Peyer's patch (tissue), 4 donors: ENCODE data around the gene ASPHD1. TPM values are rescaled to one million over a fixed set of nuclear protein-coding genes. Genes with fewer than 3 reads are reported as not detected.
"Not testable (repeated sequence)": the region's sequence is repeated elsewhere in the genome, so short reads cannot be mapped to it uniquely, and the experiment has no call there.

Experiments
- DNase-seq, 3 donors: peaks; one replicate each; pipeline ENCODE4 v3.0.0-alpha.2; 2017 to 2019
- H3K27ac ChIP-seq, 4 donors: fragments of 200-600 bp; sonication (generic); one replicate each; pipeline ENCODE4 v1.5.1; 2016 to 2019
- H3K27me3 ChIP-seq, 2 donors: fragments of 200-600 bp; sonication (generic); one replicate each; pipeline ENCODE4 v1.5.1; 2019
- H3K36me3 ChIP-seq, 3 donors: fragments of 200-600 bp; sonication (generic); one replicate each; pipeline ENCODE4 v1.5.1; 2016 to 2019
- H3K4me1 ChIP-seq, 4 donors: fragments of 200-600 bp; sonication (generic); one replicate each; pipeline ENCODE4 v1.5.1; 2016 to 2019
- H3K4me3 ChIP-seq, 4 donors: fragments of 200-600 bp; sonication (generic); 1 replicate in 3 of 4; 2 replicates in 1 of 4; pipeline ENCODE4 v1.5.1; 2016 to 2019; ENCODE audit warnings: mild to moderate bottlenecking in 1 of 4
- H3K9me3 ChIP-seq, 4 donors: fragments of 200-600 bp; sonication (generic); one replicate each; pipeline ENCODE4 v1.5.1; 2016 to 2019; ENCODE audit warnings: mild to moderate bottlenecking in 1 of 4
- POLR2A ChIP-seq, 2 donors: fragments of 450-650 bp; IDR thresholded peaks; one replicate each; pipeline ENCODE4 v1.5.1; 2017; ENCODE audit warnings: antibody characterized with exemption in 2 of 2, mild to moderate bottlenecking in 2 of 2, moderate library complexity in 2 of 2
- total RNA-seq, 4 donors: library from RNA; depleted of rRNA; stranded (reverse); fragments of >200 nt; gene quantifications; one replicate each; pipeline ENCODE4 v1.1.0, GENCODE V29; 2016
- TF ChIP-seq, protein P1 (sequence below), 6 experiments: fragments of 450-650 bp in 4 of 6; fragments of 200-600 bp in 2 of 6; sonication (generic) in 1 of 6; IDR thresholded peaks; one replicate each; pipeline ENCODE4 v1.5.1; 2017 to 2019; ENCODE audit warnings: antibody characterized with exemption in 6 of 6, mild to moderate bottlenecking in 3 of 6, moderate library complexity in 1 of 6

Gene ASPHD1
- total RNA-seq, 4 donors from 2014 or later: 0.53 TPM; not detected in 3

DNA sequence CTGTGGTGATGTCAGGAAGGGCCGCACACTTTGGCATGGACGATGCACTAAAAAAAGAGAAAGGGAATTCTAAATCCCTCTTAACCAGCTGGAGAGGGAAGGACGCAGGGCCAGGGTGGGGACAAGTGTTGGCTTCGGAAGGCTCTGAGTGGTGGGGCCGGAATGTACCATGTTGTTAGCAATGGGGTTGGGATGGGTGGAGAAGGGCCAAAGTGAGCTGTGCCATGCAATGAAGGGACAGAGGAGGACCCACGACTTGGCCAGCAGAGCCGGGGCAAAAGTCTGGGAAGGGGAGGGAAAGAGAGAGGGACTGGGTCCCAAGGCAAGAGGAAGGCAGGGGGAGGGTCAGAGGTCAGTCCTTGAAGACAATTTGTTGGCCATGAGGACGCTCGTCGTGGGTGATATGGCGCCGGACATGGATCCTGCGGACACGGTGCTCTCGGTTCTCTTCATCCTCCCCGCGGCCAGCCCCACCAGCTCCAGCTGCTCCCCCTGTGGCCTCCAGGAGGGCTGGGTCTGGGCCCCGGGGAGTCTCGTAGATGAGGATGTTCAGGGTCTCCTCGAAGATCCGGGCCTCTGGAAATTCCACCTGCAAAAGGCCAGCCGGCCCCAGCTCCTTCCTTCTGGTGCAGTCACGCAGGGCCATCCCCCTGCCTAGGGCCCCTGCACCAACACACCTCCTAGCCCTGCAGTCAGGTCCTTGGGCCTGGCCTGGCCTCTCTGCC is 6.4 kb downstream of the ASPHD1 start:
- no peak for DNase-seq
- no peak for TF ChIP-seq POLR2A (IDR thresholded peaks at IDR 0.05)
- TF ChIP-seq, protein P1, sequence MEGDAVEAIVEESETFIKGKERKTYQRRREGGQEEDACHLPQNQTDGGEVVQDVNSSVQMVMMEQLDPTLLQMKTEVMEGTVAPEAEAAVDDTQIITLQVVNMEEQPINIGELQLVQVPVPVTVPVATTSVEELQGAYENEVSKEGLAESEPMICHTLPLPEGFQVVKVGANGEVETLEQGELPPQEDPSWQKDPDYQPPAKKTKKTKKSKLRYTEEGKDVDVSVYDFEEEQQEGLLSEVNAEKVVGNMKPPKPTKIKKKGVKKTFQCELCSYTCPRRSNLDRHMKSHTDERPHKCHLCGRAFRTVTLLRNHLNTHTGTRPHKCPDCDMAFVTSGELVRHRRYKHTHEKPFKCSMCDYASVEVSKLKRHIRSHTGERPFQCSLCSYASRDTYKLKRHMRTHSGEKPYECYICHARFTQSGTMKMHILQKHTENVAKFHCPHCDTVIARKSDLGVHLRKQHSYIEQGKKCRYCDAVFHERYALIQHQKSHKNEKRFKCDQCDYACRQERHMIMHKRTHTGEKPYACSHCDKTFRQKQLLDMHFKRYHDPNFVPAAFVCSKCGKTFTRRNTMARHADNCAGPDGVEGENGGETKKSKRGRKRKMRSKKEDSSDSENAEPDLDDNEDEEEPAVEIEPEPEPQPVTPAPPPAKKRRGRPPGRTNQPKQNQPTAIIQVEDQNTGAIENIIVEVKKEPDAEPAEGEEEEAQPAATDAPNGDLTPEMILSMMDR (IDR thresholded peaks at IDR 0.05): no peak
- Histone ChIP-seq H3K36me3 (no peaks in the 10 kb centered on the region), H3K27me3 (no peaks in the 10 kb centered on the region), H3K4me1 (no peaks in the 10 kb centered on the region), H3K4me3 (no peak overlapping the region), H3K9me3 (no peaks in the 10 kb centered on the region), H3K27ac (no peak overlapping the region)

DNA sequence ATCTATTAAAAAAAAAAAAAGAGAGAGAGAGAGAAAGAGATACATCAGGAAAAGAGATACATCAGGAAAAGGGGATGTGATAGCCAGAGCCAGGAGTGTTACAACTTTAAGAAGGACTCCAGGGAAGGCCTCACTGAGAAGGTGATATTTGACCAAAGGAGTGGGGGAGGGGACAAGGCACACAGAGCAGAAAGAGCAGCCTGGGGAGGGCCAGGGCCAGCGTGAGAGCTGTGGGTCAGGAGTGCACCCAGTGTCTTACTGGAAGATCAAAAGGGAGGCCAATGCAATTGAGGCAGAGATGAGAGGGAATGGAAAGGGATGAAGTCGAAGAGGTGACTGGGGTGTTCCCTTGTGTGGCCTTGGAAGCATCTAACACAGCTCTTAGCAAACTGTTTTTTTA is 7.7 kb downstream of the ASPHD1 start:
- TF ChIP-seq, protein P1 (IDR thresholded peaks at IDR 0.05): no peak
- TF ChIP-seq POLR2A (IDR thresholded peaks at IDR 0.05): no peak
- no peak for DNase-seq
- no peaks in the 10 kb centered on the region for H3K36me3 ChIP-seq
- H3K4me1 ChIP-seq: no peaks in the 10 kb centered on the region
- H3K27ac ChIP-seq: no peak overlapping the region
- no peaks in the 10 kb centered on the region for H3K9me3 ChIP-seq
- no peak overlapping the region for H3K4me3 ChIP-seq
- H3K27me3 ChIP-seq: no peaks in the 10 kb centered on the region

DNA sequence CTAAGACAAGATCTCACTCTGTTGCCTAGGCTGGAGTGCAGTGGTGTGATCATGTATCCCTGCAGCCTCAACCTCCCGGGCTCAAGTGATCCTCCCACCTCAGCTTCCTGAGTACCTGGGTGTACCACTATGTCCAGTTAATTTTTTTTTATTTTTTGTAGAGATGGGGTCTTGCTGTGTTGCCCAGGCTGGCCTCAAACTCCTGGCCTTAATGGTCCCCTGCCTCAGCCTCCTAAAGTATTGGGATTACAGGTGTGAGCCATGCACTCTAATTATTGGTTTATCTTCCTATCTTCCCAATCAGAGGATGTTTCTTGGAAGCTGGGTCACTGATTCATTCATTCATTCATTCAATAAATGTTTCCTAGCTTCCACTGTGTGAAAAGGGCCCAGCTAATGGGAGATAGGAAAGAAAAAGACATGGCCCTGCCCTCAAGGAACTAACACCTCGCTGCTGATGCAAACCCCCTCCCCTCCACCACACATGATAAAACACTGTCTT is 8.5 kb downstream of the ASPHD1 start:
- Histone ChIP-seq H3K27ac (no peak overlapping the region), H3K9me3 (no peaks in the 10 kb centered on the region), H3K4me3 (no peak overlapping the region), H3K27me3 (no peaks in the 10 kb centered on the region), H3K36me3 (no peaks in the 10 kb centered on the region), H3K4me1 (no peaks in the 10 kb centered on the region)
- DNase-seq: no peak
- TF ChIP-seq, protein P1 (IDR thresholded peaks at IDR 0.05): no peak
- TF ChIP-seq POLR2A (IDR thresholded peaks at IDR 0.05): no peak

DNA sequence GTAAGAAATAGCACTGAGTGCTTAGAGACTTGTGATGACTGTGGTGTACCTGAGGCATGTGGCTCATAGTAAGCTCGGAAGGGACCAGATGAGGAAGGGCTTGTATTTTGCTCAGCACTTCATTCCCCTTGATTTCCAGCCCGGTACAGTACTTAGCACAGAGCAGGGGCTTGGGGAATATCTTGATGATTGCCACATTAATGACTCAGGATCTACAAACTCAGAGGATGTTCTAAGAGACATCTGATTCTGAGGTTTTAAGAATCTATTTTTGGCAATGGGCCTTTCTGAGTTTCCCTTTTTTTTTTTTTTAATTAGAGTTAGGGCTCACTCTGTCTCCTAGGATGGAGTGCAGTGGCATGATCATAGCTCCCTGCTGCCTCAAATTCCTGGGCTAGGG is 9.1 kb downstream of the ASPHD1 start:
- no peak for DNase-seq
- Histone ChIP-seq H3K27ac (no peak overlapping the region), H3K27me3 (no peaks in the 10 kb centered on the region), H3K4me1 (no peaks in the 10 kb centered on the region), H3K9me3 (no peaks in the 10 kb centered on the region), H3K4me3 (no peak overlapping the region), H3K36me3 (no peaks in the 10 kb centered on the region)
- TF ChIP-seq, protein P1 (IDR thresholded peaks at IDR 0.05): no peak
- no peak for TF ChIP-seq POLR2A (IDR thresholded peaks at IDR 0.05)

DNA sequence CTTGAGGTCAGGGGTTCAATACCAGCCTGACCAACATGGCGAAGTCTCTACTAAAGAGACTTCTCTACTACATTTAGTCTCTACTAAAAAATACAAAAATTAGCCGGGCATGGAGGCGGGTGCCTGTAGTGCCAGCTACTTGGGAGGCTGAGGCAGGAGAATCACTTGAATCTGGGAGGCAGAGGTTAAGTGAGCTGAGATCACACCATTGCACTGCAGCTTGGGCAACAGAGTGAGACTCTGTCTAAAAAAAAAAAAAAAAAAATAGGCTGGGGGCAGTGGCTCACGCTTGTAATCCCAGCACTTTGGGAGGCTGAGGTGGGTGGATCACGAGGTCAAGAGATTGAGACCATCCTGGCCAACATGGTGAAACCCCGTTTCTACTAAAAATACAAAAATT is 9.6 kb downstream of the ASPHD1 start:
- H3K36me3 ChIP-seq, H3K4me1 ChIP-seq, H3K27ac ChIP-seq, H3K4me3 ChIP-seq, H3K9me3 ChIP-seq, DNase-seq, H3K27me3 ChIP-seq: not testable (repeated sequence)

DNA sequence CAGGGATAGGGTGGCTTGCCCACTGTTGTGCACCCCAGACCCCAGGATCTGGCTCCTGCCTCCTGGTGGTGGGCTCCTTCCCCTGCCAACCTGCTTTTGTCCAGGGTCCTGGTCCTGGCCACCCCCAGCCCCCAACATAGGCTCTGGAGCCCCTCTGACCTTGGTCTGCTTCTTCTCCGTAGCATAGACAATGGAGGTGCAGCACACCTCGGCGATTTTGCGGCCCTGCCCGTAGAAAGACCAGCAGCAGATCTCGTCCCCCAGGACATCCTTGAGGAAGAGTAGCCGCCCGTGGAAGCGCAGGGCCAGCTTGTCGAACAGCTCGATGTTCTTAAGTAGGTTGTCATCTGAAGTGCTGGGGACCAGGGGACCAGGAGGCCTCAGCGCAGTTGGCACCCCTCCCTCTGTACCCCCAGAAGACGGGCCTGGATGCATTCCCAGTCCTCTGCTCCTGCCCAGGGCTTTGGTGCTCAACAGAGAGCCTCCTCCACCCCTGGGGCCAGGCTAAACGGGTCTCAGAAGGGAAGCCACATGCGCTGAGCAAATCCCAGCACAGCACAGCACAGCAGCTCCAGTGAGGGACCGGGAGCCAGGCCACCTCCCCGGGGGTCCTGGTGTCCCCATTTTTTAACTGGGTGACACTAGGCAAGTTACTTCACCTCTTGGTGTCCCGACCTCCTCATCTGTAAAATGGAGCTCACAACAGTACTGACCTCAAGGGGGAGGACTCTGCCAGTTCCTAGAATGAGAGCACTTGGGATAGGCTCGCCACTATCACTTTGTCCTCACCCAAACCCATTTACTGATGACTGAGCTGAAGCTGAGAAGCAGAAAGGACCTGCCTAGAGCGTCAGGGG is 10.8 kb downstream of the ASPHD1 start:
- no peak for TF ChIP-seq POLR2A (IDR thresholded peaks at IDR 0.05)
- TF ChIP-seq, protein P1 (IDR thresholded peaks at IDR 0.05): no peak

More for the DNA sequence above, 10.8 kb downstream of the ASPHD1 start:
- Histone ChIP-seq H3K4me1 (no peaks in the 10 kb centered on the region), H3K36me3 (no peaks in the 10 kb centered on the region), H3K4me3 (no peak overlapping the region), H3K9me3 (no peaks in the 10 kb centered on the region), H3K27ac (no peak overlapping the region), H3K27me3 (no peaks in the 10 kb centered on the region)
- DNase-seq: no peak
